HepG2 (cell line): ENCODE data around the gene ZBTB2. TPM values are rescaled to one million over a fixed set of nuclear protein-coding genes. Genes with fewer than 3 reads are reported as not detected.
A peak's percentile ranks its signal among the peaks of the same experiment; 100 is the strongest.

ENCODE experiments used
- GATAD2A ChIP-seq: IDR thresholded peaks from 2 replicates; pipeline ENCODE4 v1.6.1; 2016
- HNRNPUL1 ChIP-seq: fragments of 200-400 bp; formaldehyde crosslinking; IDR thresholded peaks from 2 replicates; pipeline ENCODE4 v1.6.1; 2017; ENCODE audit warnings: low read depth, mild to moderate bottlenecking, low read length, moderate library complexity
- KDM5A ChIP-seq: fragments of 200-600 bp; sonication (generic); IDR thresholded peaks from 2 replicates; pipeline ENCODE4 v1.7.0; 2018; ENCODE audit warnings: antibody characterized with exemption, mild to moderate bottlenecking, low read length, borderline replicate concordance
- KLF12 ChIP-seq: sonication (generic); formaldehyde crosslinking; IDR thresholded peaks from 2 replicates; pipeline ENCODE4 v1.4.0; 2020; ENCODE audit warnings: missing genetic modification reagents, borderline replicate concordance
- MLX ChIP-seq: IDR thresholded peaks from 2 replicates; pipeline ENCODE4 v1.6.1; 2016
- NPAS2 ChIP-seq: sonication (generic); formaldehyde crosslinking; IDR thresholded peaks from 2 replicates; pipeline ENCODE4 v1.8.0; 2022; ENCODE audit warnings: mild to moderate bottlenecking, missing genetic modification reagents, borderline replicate concordance
- NR2F1 ChIP-seq, 2 experiments: fragments of 450-650 bp in 1 of 2; formaldehyde crosslinking in 1 of 2; IDR thresholded peaks; 2 replicates each; pipeline versions ENCODE4 v1.5.0 to v1.6.1; 2016 to 2020; ENCODE audit warnings: mild to moderate bottlenecking in 1 of 2, missing compliant biosample characterization in 1 of 2, missing genetic modification reagents in 1 of 2, moderate library complexity in 1 of 2
- PAXIP1 ChIP-seq: sonication (generic); formaldehyde crosslinking; conservative IDR thresholded peaks from 2 replicates; pipeline ENCODE4 v1.4.0; 2020; ENCODE audit warnings: mild to moderate bottlenecking, missing genetic modification reagents, moderate library complexity
- POLR2AphosphoS5 ChIP-seq: IDR thresholded peaks from 2 replicates; pipeline ENCODE4 v1.6.1; 2012; ENCODE audit warnings: low read depth, low read length
- SALL1 ChIP-seq: sonication (generic); formaldehyde crosslinking; IDR thresholded peaks from 2 replicates; pipeline ENCODE4 v1.8.0; 2022; ENCODE audit warnings: mild to moderate bottlenecking, missing genetic modification reagents
- TBX2 ChIP-seq: sonication (generic); formaldehyde crosslinking; IDR thresholded peaks from 2 replicates; pipeline ENCODE4 v1.5.0; 2020; ENCODE audit warnings: missing genetic modification reagents, mild to moderate bottlenecking, borderline replicate concordance
- TCF7L2 ChIP-seq: IDR thresholded peaks from 2 replicates; pipeline ENCODE4 v1.6.1; 2011; ENCODE audit warnings: mild to moderate bottlenecking, low read depth, low read length, moderate library complexity
- XRCC5 ChIP-seq: fragments of 200-400 bp; formaldehyde crosslinking; optimal IDR thresholded peaks from 2 replicates; pipeline ENCODE3; 2017; ENCODE audit warnings: mild to moderate bottlenecking, low read length
- ZBTB43 ChIP-seq: sonication (generic); formaldehyde crosslinking; conservative IDR thresholded peaks from 2 replicates; pipeline ENCODE4 v1.4.0; 2020; ENCODE audit warnings: missing genetic modification reagents
- ZNF101 ChIP-seq: sonication (generic); formaldehyde crosslinking; IDR thresholded peaks from 2 replicates; pipeline ENCODE4 v1.4.0; 2020; ENCODE audit warnings: mild to moderate bottlenecking, low read depth, missing genetic modification reagents, borderline replicate concordance
- ZNF251 ChIP-seq: sonication (generic); formaldehyde crosslinking; IDR thresholded peaks from 2 replicates; pipeline ENCODE4 v1.9.0; 2021; ENCODE audit warnings: mild to moderate bottlenecking, missing genetic modification reagents
- ZNF556 ChIP-seq: sonication (generic); formaldehyde crosslinking; IDR thresholded peaks from 2 replicates; pipeline ENCODE4 v1.4.0; 2020; ENCODE audit warnings: mild to moderate bottlenecking, missing genetic modification reagents, borderline replicate concordance
- ZNF607 ChIP-seq: sonication (generic); formaldehyde crosslinking; IDR thresholded peaks from 2 replicates; pipeline ENCODE4 v1.5.1; 2020; ENCODE audit warnings: missing genetic modification reagents, mild to moderate bottlenecking, borderline replicate concordance
- ZNF841 ChIP-seq: sonication (generic); formaldehyde crosslinking; IDR thresholded peaks from 2 replicates; pipeline ENCODE4 v1.8.1; 2023; ENCODE audit warnings: missing genetic modification reagents, borderline replicate concordance
- ZSCAN25 ChIP-seq: sonication (generic); formaldehyde crosslinking; IDR thresholded peaks from 2 replicates; pipeline ENCODE4 v1.8.0; 2022; ENCODE audit warnings: mild to moderate bottlenecking, missing genetic modification reagents
- ZUFSP ChIP-seq: sonication (generic); formaldehyde crosslinking; IDR thresholded peaks from 2 replicates; pipeline ENCODE4 v1.9.0; 2021; ENCODE audit warnings: missing genetic modification reagents, mild to moderate bottlenecking, borderline replicate concordance
- polyA plus RNA-seq, 8 experiments: library from polyadenylated mRNA; depleted of rRNA in 3 of 8; stranded (reverse) in 7 of 8; unstranded in 1 of 8; fragments of >200 nt; fragmentation: Illumina TruSeq in 4 of 8; extraction: Trizol in 4 of 8; gene quantifications; 2 replicates each; pipeline versions ENCODE4 v1.2.1 to v1.2.3, GENCODE V29; 2011 to 2016; ENCODE audit warnings: low read depth in 4 of 8, missing spikeins in 1 of 8, mixed read lengths in 1 of 8; ENCODE audit not compliant: insufficient read depth in 1 of 8
- total RNA-seq, 5 experiments: library from RNA; depleted of rRNA; stranded (reverse); fragments of >200 nt; fragmentation: Illumina TruSeq; extraction: Trizol; gene quantifications; 2 replicates each; pipeline ENCODE4 v1.2.3, GENCODE V29; 2016; ENCODE audit warnings: low read depth in 1 of 5

Gene ZBTB2
- total and polyA plus RNA-seq, 2 of the 13 experiments (the other 11 are each of a cell fraction or from before 2014, with no cell fraction given): 15.4 to 22.8 TPM

- TF ChIP-seq PAXIP1: 0 out of 2 replicates have a peak, but pooled peaks have one; percentile 46
- TF ChIP-seq TBX2 (CRISPR knock-in tag): peak; percentile 55; the same call in 1 of the 2 replicates
- TF ChIP-seq MLX (CRISPR knock-in tag): no peak
- TF ChIP-seq ZSCAN25 (CRISPR knock-in tag): no peak
- TF ChIP-seq GATAD2A (CRISPR knock-in tag): peak; percentile 58
- no peak for TF ChIP-seq ZNF251 (CRISPR knock-in tag)
- TF ChIP-seq ZUFSP (CRISPR knock-in tag): no peak
- 0 out of 2 replicates have a peak, but pooled peaks have one; percentile 36 for TF ChIP-seq ZNF607 (CRISPR knock-in tag)
- no peak for TF ChIP-seq ZNF101 (CRISPR knock-in tag)
- 0 out of 2 replicates have a peak, but pooled peaks have one; percentile 41 for TF ChIP-seq KLF12 (CRISPR knock-in tag)
- no peak for TF ChIP-seq ZBTB43 (CRISPR knock-in tag)
- TF ChIP-seq TCF7L2: no peak
- no peak for TF ChIP-seq ZNF841 (CRISPR knock-in tag)
- no peak for TF ChIP-seq POLR2AphosphoS5
- TF ChIP-seq ZNF556 (CRISPR knock-in tag): 0 out of 2 replicates have a peak, but pooled peaks have one; percentile 17
- no peak for TF ChIP-seq XRCC5
- TF ChIP-seq HNRNPUL1: no peak
- TF ChIP-seq KDM5A: no peak
- no peak for TF ChIP-seq NPAS2
- peak; percentile 87 to 92 for TF ChIP-seq NR2F1 (CRISPR knock-in tag; IDR thresholded peaks at IDR 0.05)
- peak; percentile 58 for TF ChIP-seq SALL1 (CRISPR knock-in tag)
Measured at GRCh38 chr6:151374036-151374683, 17.2 kb downstream of the ZBTB2 start (continued).
